Skeletal muscle tissue (tissue), 4 donors: Measurements from ENCODE around the gene BMP10. TPM values are rescaled to one million over a fixed set of nuclear protein-coding genes. Genes with fewer than 3 reads are reported as not detected.

Experiments used
- H3K27ac ChIP-seq: one replicate; pipeline ENCODE4 v1.7.0; 2013; ENCODE audit warnings: mild to moderate bottlenecking, low read depth, low read length, inconsistent platforms
- H3K27me3 ChIP-seq, 3 donors: one replicate each; pipeline ENCODE4 v1.7.0; 2013; ENCODE audit warnings: low read length in 3 of 3; ENCODE audit not compliant: control insufficient read depth in 3 of 3, insufficient read depth in 3 of 3
- H3K36me3 ChIP-seq, 3 donors: one replicate each; pipeline ENCODE4 v1.7.0; 2013; ENCODE audit warnings: low read length in 3 of 3; ENCODE audit not compliant: control insufficient read depth in 3 of 3, insufficient read depth in 3 of 3
- H3K4me1 ChIP-seq, 3 donors: one replicate each; pipeline ENCODE4 v1.7.0; 2013; ENCODE audit warnings: low read length in 3 of 3, mild to moderate bottlenecking in 3 of 3; ENCODE audit not compliant: control insufficient read depth in 3 of 3, insufficient read depth in 3 of 3
- H3K4me3 ChIP-seq, 3 donors: one replicate each; pipeline ENCODE4 v1.7.0; 2013; ENCODE audit warnings: low read length in 3 of 3
- H3K9ac ChIP-seq, 3 donors: one replicate each; pipeline ENCODE4 v1.7.0; 2013; ENCODE audit warnings: low read length in 3 of 3, mild to moderate bottlenecking in 3 of 3, moderate library complexity in 2 of 3, low read depth in 1 of 3
- H3K9me3 ChIP-seq, 3 donors: one replicate each; pipeline ENCODE4 v1.7.0; 2013; ENCODE audit warnings: low read length in 3 of 3; ENCODE audit not compliant: control insufficient read depth in 3 of 3
- total RNA-seq: library from RNA; depleted of rRNA; stranded (reverse); fragments of >200 nt; gene quantifications from one replicate; pipeline ENCODE4 v1.2.3, GENCODE V29; 2014
- donor health status: Osteomylitis.

BMP10 gene
- total RNA-seq, 1 donor from 2014 or later, result not detected

- Histone ChIP-seq H3K27ac (no peak overlapping the region), H3K27me3 (no peaks in the 10 kb centered on the region), H3K9me3 (no peaks in the 10 kb centered on the region), H3K4me3 (no peak overlapping the region), H3K9ac (no peak overlapping the region), H3K4me1 (no peaks in the 10 kb centered on the region), H3K36me3 (no peaks in the 10 kb centered on the region)
Observed at GRCh38 chr2:68855550-68855949, 15.6 kb downstream of the BMP10 start.

DNA sequence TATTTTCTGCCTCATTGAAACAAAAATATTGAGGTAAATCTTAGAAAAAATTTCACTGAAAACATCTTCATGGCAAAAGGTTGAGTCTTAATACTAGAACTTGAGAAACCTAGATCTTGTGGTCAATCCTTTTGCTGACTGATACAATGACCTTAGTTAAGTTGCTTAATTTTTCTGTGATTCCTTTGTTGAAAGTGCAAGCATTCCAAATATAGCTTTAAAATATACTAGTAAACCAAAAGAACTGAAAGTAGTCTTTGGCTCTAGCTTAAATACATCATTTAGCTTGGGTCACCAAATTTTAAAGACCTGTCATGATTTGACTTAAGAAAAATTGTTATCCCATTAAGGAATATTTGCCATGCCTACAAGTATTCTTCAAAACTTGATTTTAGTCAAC is 16.7 kb downstream of the BMP10 start:
- H3K4me3 ChIP-seq, result no peak overlapping the region
- no peaks in the 10 kb centered on the region for H3K36me3 ChIP-seq
- no peak overlapping the region for H3K27ac ChIP-seq
- H3K9ac ChIP-seq, result no peak overlapping the region
- H3K27me3 ChIP-seq, result no peaks in the 10 kb centered on the region
- no peaks in the 10 kb centered on the region for H3K4me1 ChIP-seq
- H3K9me3 ChIP-seq, result no peaks in the 10 kb centered on the region

DNA sequence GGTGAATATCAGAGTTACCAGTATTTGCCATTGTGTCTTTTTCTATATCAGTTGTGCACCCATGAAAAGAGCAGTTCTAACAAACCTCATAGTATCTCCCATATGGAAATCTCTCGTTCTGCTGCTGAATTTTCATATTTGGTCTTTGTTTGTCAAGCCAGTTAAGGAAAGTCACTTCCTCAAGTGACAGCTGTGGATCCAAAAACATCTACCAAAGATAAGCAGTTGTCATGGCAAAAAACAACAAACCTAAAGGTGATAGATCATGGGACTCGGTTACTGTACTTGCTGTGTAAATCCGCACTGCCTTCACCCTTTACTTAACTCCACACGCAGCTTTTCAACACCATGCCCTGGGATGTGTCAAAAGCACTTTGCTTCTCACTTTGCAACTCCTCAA is 17.3 kb downstream of the BMP10 start:
- Histone ChIP-seq H3K9me3 (no peaks in the 10 kb centered on the region), H3K36me3 (no peaks in the 10 kb centered on the region), H3K4me1 (no peaks in the 10 kb centered on the region), H3K27ac (no peak overlapping the region), H3K27me3 (no peaks in the 10 kb centered on the region), H3K9ac (no peak overlapping the region), H3K4me3 (no peak overlapping the region)

DNA sequence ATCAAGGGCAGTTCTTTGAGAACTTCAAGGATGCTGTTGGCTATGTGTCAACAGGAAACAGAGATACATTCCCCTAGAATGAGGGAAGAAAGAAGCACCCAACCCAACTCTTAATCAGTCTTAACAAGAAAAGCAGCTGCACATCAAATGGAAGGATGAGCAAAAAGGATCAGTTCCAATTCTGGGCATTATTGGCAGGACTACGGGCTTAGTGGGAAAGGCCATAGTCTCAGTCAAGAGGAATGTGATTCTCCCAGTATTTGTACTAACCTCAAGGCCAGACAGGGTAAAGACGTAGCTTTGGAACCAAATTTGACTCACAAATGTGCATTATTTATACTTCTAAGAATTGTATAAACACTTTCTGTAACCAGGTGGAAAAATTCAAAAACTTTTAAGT is 18.2 kb downstream of the BMP10 start:
- Histone ChIP-seq H3K4me1 (no peaks in the 10 kb centered on the region), H3K9ac (no peak overlapping the region), H3K27ac (no peak overlapping the region), H3K9me3 (no peaks in the 10 kb centered on the region), H3K36me3 (no peaks in the 10 kb centered on the region), H3K4me3 (no peak overlapping the region), H3K27me3 (no peaks in the 10 kb centered on the region)

GRCh38 chr2:68850524-68850923 is 20.7 kb downstream of the BMP10 start:
- H3K4me3 ChIP-seq, result no peak overlapping the region
- H3K27me3 ChIP-seq, result peaks cover 0 to 5% (median 2%) of the 10 kb centered on the region in 3 donors
- no peaks in the 10 kb centered on the region for H3K36me3 ChIP-seq
- no peak overlapping the region for H3K9ac ChIP-seq
- no peaks in the 10 kb centered on the region for H3K4me1 ChIP-seq
- no peaks in the 10 kb centered on the region for H3K9me3 ChIP-seq
- H3K27ac ChIP-seq, result no peak overlapping the region

- Histone ChIP-seq H3K9me3 (no peaks in the 10 kb centered on the region), H3K9ac (no peak overlapping the region), H3K4me3 (no peak overlapping the region), H3K4me1 (no peaks in the 10 kb centered on the region), H3K27ac (no peak overlapping the region), H3K36me3 (no peaks in the 10 kb centered on the region), H3K27me3 (peaks cover 0 to 5% (median 2%) of the 10 kb centered on the region in 3 donors)
Observed at GRCh38 chr2:68849579-68850030, 21.6 kb downstream of the BMP10 start.

- no peak overlapping the region for H3K9ac ChIP-seq
Observed at GRCh38 chr2:68847751-68848150, 23.4 kb downstream of the BMP10 start.

GRCh38 chr2:68846091-68846490 is 25.1 kb downstream of the BMP10 start:
- Histone ChIP-seq H3K9me3 (no peaks in the 10 kb centered on the region), H3K36me3 (no peaks in the 10 kb centered on the region), H3K4me1 (no peaks in the 10 kb centered on the region), H3K27ac (no peak overlapping the region), H3K4me3 (no peak overlapping the region), H3K27me3 (peaks cover 0 to 5% (median 2%) of the 10 kb centered on the region in 3 donors), H3K9ac (no peak overlapping the region)

More at GRCh38 chr2:68847751-68848150, 23.4 kb downstream of the BMP10 start:
- H3K27ac ChIP-seq, result no peak overlapping the region
- peaks cover 0 to 5% (median 2%) of the 10 kb centered on the region in 3 donors for H3K27me3 ChIP-seq
- H3K4me3 ChIP-seq, result no peak overlapping the region
- H3K4me1 ChIP-seq, result no peaks in the 10 kb centered on the region
- no peaks in the 10 kb centered on the region for H3K36me3 ChIP-seq
- no peaks in the 10 kb centered on the region for H3K9me3 ChIP-seq

- Histone ChIP-seq H3K4me1 (no peaks in the 10 kb centered on the region), H3K27ac (no peak overlapping the region)
Observed at GRCh38 chr2:68845043-68845442, 26.2 kb downstream of the BMP10 start.

DNA sequence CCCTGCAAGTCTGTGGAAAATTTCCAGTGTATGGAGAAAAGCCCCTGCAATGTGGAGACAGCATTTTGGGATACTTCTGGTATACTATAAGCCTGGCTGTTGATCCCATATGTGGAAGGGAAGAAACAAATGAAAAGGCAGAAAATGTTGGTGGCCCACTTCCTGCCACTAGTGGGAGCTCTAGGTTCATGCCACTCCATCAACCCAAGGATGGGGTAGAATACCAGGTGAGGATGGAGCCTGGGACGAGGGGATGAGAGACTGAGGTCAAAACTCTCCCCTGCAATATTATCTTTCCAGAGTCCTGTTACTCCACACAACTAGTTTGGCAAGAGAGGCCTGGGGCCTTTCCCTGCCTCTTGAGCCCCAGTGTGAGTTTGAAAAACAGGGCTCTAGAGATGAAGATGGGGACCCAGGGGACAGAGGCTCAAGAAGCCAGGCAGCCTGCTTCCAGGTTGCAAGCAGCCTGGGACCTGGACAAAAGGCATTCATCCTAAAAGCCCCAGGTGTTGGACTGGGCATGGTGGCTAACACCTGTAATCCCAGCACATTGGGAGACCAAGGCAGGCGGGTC is 31.9 kb downstream of the BMP10 start:
- Histone ChIP-seq H3K27me3 (no peaks in the 10 kb centered on the region), H3K9me3 (no peaks in the 10 kb centered on the region), H3K27ac (no peak overlapping the region), H3K9ac (no peak overlapping the region), H3K4me3 (no peak overlapping the region), H3K36me3 (no peaks in the 10 kb centered on the region), H3K4me1 (peaks cover 0 to 3% (median 0%) of the 10 kb centered on the region in 3 donors)

More at GRCh38 chr2:68845043-68845442, 26.2 kb downstream of the BMP10 start:
- H3K36me3 ChIP-seq, result no peaks in the 10 kb centered on the region
- H3K9me3 ChIP-seq, result no peaks in the 10 kb centered on the region
- H3K27me3 ChIP-seq, result peaks cover 0 to 5% (median 2%) of the 10 kb centered on the region in 3 donors
- no peak overlapping the region for H3K9ac ChIP-seq
- H3K4me3 ChIP-seq, result no peak overlapping the region
